Neuronal stem cell (in vitro differentiated cells): Measurements from ENCODE around the gene FHL2.

ENCODE experiments used
- DNase-seq: peaks from one replicate; pipeline ENCODE4 v3.0.0-alpha.2; 2013; ENCODE audit warnings: low spot score
- H2AFZ ChIP-seq: one replicate; pipeline ENCODE4 v1.6.1; 2013; ENCODE audit warnings: mild to moderate bottlenecking, low read length, inconsistent platforms
- H2AK5ac ChIP-seq: 2 replicates; pipeline ENCODE4 v1.6.1; 2013; ENCODE audit warnings: low read depth, mild to moderate bottlenecking, inconsistent platforms, low read length, moderate library complexity, mixed read lengths
- H2BK120ac ChIP-seq: 2 replicates; pipeline ENCODE4 v1.6.1; 2013; ENCODE audit warnings: low read depth, mild to moderate bottlenecking, inconsistent platforms, low read length, moderate library complexity, mixed read lengths
- H2BK12ac ChIP-seq: one replicate; pipeline ENCODE4 v1.6.1; 2013; ENCODE audit warnings: low read length, inconsistent platforms
- H2BK15ac ChIP-seq: 2 replicates; pipeline ENCODE4 v1.6.1; 2013; ENCODE audit warnings: mild to moderate bottlenecking, low read length, inconsistent platforms, mixed read lengths
- H2BK5ac ChIP-seq: one replicate; pipeline ENCODE4 v1.6.1; 2013; ENCODE audit warnings: inconsistent platforms, mild to moderate bottlenecking, low read length, moderate library complexity
- H3K14ac ChIP-seq: one replicate; pipeline ENCODE4 v1.6.1; 2013; ENCODE audit warnings: low read length, inconsistent platforms
- H3K18ac ChIP-seq: 2 replicates; pipeline ENCODE4 v1.6.1; 2013; ENCODE audit warnings: low read length, inconsistent platforms
- H3K23ac ChIP-seq: 2 replicates; pipeline ENCODE4 v1.6.1; 2013; ENCODE audit warnings: low read depth, mild to moderate bottlenecking, mixed read lengths, low read length, inconsistent platforms; ENCODE audit not compliant: poor library complexity
- H3K27ac ChIP-seq: replicated peaks from 3 replicates; pipeline ENCODE4 v1.5.1; 2013; ENCODE audit warnings: low read length, inconsistent platforms
- H3K27me3 ChIP-seq, 3 experiments: 2 replicates each; pipeline ENCODE4 v1.6.1; 2013; ENCODE audit warnings: low read length in 3 of 3, mild to moderate bottlenecking in 2 of 3, inconsistent platforms in 1 of 3, low read depth in 1 of 3, mixed read lengths in 1 of 3, moderate library complexity in 1 of 3; ENCODE audit not compliant: control insufficient read depth in 3 of 3, insufficient read depth in 3 of 3
- H3K36me3 ChIP-seq, 2 donors: replicated peaks in 1 of 2; 2 replicates each; pipeline ENCODE4 v1.6.1; 2013; ENCODE audit warnings: low read length in 2 of 2; ENCODE audit not compliant: control insufficient read depth in 2 of 2, insufficient read depth in 2 of 2
- H3K4ac ChIP-seq: 2 replicates; pipeline ENCODE4 v1.6.1; 2013; ENCODE audit warnings: inconsistent platforms, mild to moderate bottlenecking, low read length, moderate library complexity
- H3K4me1 ChIP-seq, 2 donors: 1 replicate in 1 of 2; 2 replicates in 1 of 2; pipeline ENCODE4 v1.6.1; 2013; ENCODE audit warnings: low read length in 2 of 2, low read depth in 1 of 2; ENCODE audit not compliant: control insufficient read depth in 2 of 2, insufficient read depth in 1 of 2
- H3K4me2 ChIP-seq: one replicate; pipeline ENCODE4 v1.6.1; 2013; ENCODE audit warnings: mild to moderate bottlenecking, low read length, inconsistent platforms; ENCODE audit not compliant: insufficient read depth, poor library complexity, severe bottlenecking
- H3K4me3 ChIP-seq, 2 donors: 2 replicates each; pipeline ENCODE4 v1.5.1; 2013; ENCODE audit warnings: low read length in 2 of 2, mild to moderate bottlenecking in 2 of 2, inconsistent platforms in 1 of 2, moderate library complexity in 1 of 2
- H3K79me1 ChIP-seq: one replicate; pipeline ENCODE4 v1.6.1; 2013; ENCODE audit warnings: low read depth, mild to moderate bottlenecking, inconsistent platforms, low read length, moderate library complexity
- H3K9ac ChIP-seq: one replicate; pipeline ENCODE4 v1.6.1; 2013; ENCODE audit warnings: mild to moderate bottlenecking, low read depth, low read length, inconsistent platforms; ENCODE audit not compliant: poor library complexity
- H3K9me3 ChIP-seq, 2 donors: replicated peaks in 1 of 2; 2 replicates each; pipeline versions ENCODE3 to v1.6.1; 2013; ENCODE audit warnings: low read length in 2 of 2, mild to moderate bottlenecking in 2 of 2, inconsistent platforms in 1 of 2, low read depth in 1 of 2, mixed read lengths in 1 of 2, moderate library complexity in 1 of 2; ENCODE audit not compliant: control insufficient read depth in 2 of 2, insufficient read depth in 1 of 2
- H4K8ac ChIP-seq: one replicate; pipeline ENCODE4 v1.6.1; 2013; ENCODE audit warnings: low read depth, mild to moderate bottlenecking, inconsistent platforms, low read length, moderate library complexity
- H4K91ac ChIP-seq: one replicate; pipeline ENCODE4 v1.6.1; 2013; ENCODE audit warnings: low read length, low read depth, mild to moderate bottlenecking, inconsistent platforms; ENCODE audit not compliant: poor library complexity
- WGBS, 2 donors: extraction: QIAGEN DNeasy Blood & Tissue Kit; methylation state at CpG; one replicate each; pipeline ENCODE4 v1.1.7; 2013; ENCODE audit warnings: missing lambda C conversion rate in 2 of 2, mixed read lengths in 1 of 2; ENCODE audit not compliant: insufficient read length in 2 of 2, insufficient replicate concordance in 1 of 2; ENCODE audit errors: extremely low coverage in 2 of 2; 5-methylcytosine and 5-hydroxymethylcytosine counted together

Gene FHL2

DNA sequence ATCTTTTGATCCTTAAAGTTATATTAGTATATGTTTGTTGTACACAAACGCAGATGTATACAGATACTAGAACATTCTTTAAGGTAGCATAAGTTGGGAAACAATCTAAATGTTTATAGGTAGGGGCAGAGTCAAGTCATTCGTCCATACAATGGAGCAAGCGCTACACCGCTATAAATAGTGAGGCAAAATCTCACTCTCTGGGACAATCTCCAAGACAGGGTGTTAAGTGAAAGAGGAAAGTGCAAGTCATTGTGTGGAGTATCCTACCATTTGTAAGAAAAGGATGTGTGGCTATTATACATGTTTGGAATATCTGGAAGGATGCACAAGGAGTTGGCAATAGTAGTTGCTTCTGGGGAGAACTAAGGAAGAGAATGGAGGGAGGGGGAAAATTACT lies 16.2 kb upstream of the FHL2 start:
- H2AK5ac ChIP-seq: no peak overlapping the region
- no peak overlapping the region for H3K23ac ChIP-seq

DNA sequence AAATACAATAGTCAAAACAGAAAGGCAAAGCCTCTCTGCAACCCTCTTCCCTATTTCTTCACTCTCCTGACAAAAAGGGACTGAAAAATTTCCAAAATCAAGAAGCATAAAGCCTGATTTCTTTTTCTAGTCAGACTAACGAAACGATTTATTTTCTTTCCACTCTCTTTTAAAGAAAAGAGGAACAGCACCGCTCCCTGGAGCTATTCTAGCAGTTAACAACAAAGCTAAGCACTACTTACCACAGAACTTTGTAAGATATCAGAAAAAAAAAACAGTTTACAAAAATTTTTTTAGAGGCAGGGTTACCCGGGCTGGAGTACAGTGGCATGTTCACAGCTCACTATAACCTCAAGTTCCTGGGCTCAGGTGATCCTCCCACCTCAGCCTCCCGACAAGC lies 14.4 kb upstream of the FHL2 start:
- Histone ChIP-seq H2BK120ac (no peak overlapping the region), H3K4me3 (no peak overlapping the region), H3K23ac (no peak overlapping the region), H3K4ac (no peak overlapping the region), H3K18ac (no peak overlapping the region), H3K4me1 (peaks cover 0 to 2% of the 10 kb centered on the region in 2 donors), H3K36me3 (no peaks in the 10 kb centered on the region), H3K27ac (no peak overlapping the region), H3K27me3 (peaks cover 0 to 7% (median 2%) of the 10 kb centered on the region in 3 experiments), H2BK12ac (no peak overlapping the region), H3K9ac (no peak overlapping the region), H4K91ac (no peak overlapping the region), H3K14ac (no peak overlapping the region), H3K9me3 (peaks cover 0 to 2% of the 10 kb centered on the region in 2 donors), H4K8ac (no peak overlapping the region), H2BK5ac (no peak overlapping the region), H2BK15ac (no peak overlapping the region), H3K79me1 (no peaks in the 10 kb centered on the region), H2AK5ac (no peak overlapping the region), H2AFZ (no peak overlapping the region), H3K4me2 (no peak overlapping the region)
- DNase-seq: no peak
- WGBS, 2 donors: no CpG with 5 or more reads among the region's 5 CpGs

More for the DNA sequence above, 16.2 kb upstream of the FHL2 start:
- no peaks in the 10 kb centered on the region for H3K36me3 ChIP-seq
- no peaks in the 10 kb centered on the region for H3K9me3 ChIP-seq
- no peaks in the 10 kb centered on the region for H3K79me1 ChIP-seq
- no peak overlapping the region for H3K4me3 ChIP-seq
- H2BK5ac ChIP-seq: no peak overlapping the region
- no peak overlapping the region for H4K91ac ChIP-seq
- no peak overlapping the region for H3K9ac ChIP-seq
- no peak overlapping the region for H3K4me2 ChIP-seq
- no CpG with 5 or more reads among the region's 4 CpGs for WGBS, 2 donors
- no peak overlapping the region for H3K27ac ChIP-seq
- H3K27me3 ChIP-seq: peaks cover 0 to 2% (median 2%) of the 10 kb centered on the region in 3 experiments
- H3K4me1 ChIP-seq: no peaks in the 10 kb centered on the region
- H4K8ac ChIP-seq: no peak overlapping the region
- no peak overlapping the region for H3K18ac ChIP-seq
- no peak overlapping the region for H3K4ac ChIP-seq
- H3K14ac ChIP-seq: no peak overlapping the region
- no peak overlapping the region for H2BK15ac ChIP-seq
- DNase-seq: no peak
- H2BK120ac ChIP-seq: no peak overlapping the region
- H2AFZ ChIP-seq: no peak overlapping the region
- no peak overlapping the region for H2BK12ac ChIP-seq

DNA sequence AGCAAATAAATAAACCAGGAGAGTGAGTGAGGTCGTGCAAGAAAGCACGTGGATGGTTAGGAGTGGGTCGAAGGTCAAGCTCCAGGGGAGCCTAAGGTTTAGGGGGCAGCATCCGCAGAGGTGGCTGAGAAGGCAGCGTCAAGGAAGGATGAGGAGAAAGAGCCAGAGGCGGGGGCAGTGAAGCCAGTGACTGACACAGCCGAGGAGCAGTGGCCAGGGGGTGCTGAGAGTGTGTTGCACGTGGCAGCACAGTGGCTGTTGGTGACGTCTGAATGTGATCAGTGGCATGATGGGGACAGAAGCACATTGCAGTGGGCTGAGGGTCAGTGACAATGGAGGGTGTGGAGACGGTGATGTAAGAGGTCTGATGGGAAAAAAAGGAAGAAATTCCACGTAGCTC lies 13.7 kb upstream of the FHL2 start:
- H3K23ac ChIP-seq: no peak overlapping the region
- H3K18ac ChIP-seq: no peak overlapping the region
- H2BK120ac ChIP-seq: peak overlapping the region; percentile 73
- no peak overlapping the region for H2BK12ac ChIP-seq
- H4K91ac ChIP-seq: no peak overlapping the region
- no peaks in the 10 kb centered on the region for H3K36me3 ChIP-seq
- H3K27ac ChIP-seq: no peak overlapping the region
- H3K9me3 ChIP-seq: peaks cover 0 to 2% of the 10 kb centered on the region in 2 donors
- DNase-seq: no peak
- H3K4me2 ChIP-seq: no peak overlapping the region
- no peak overlapping the region for H2AFZ ChIP-seq
- H3K14ac ChIP-seq: no peak overlapping the region
- H2BK15ac ChIP-seq: no peak overlapping the region
- H2AK5ac ChIP-seq: no peak overlapping the region
- WGBS, 2 donors: no CpG with 5 or more reads among the region's 11 CpGs
- H3K4ac ChIP-seq: no peak overlapping the region
- H4K8ac ChIP-seq: no peak overlapping the region
- no peaks in the 10 kb centered on the region for H3K79me1 ChIP-seq
- peaks cover 0 to 2% of the 10 kb centered on the region in 2 donors for H3K4me1 ChIP-seq
- peaks cover 0 to 9% (median 2%) of the 10 kb centered on the region in 3 experiments for H3K27me3 ChIP-seq
- no peak overlapping the region for H2BK5ac ChIP-seq
- no peak overlapping the region for H3K9ac ChIP-seq
- H3K4me3 ChIP-seq: no peak overlapping the region

DNA sequence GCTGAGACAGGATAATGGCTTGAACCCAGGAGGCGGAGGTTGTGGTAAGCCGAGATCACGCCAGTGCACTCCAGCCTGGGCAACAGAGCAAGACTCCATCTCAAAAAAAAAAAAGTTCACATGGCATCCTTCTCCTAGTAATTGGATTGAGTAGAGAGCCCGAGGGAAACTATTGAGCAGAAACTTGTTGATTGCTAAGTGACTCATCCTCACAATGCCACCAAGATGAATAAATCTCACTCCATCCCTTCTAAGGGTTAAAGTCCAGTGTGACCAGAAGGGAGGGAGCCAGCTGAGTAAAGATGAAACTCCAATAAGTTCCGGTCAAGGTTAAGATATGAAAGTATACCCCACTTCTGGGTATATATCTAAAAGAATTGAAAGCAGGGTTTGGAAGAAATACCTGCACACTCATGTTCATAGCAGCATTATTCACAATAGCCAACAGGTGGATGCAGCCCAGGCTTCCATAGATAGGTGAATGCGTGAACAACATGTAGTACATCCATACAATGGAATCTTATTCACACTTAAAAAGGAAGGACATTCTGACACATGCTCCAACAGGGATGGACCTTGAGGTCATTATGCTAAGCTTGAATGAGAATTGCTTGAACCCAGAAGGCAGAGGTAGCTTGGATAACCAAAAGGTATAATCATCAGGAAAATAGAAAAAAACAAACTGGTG lies 13.0 kb upstream of the FHL2 start:
- Histone ChIP-seq H3K4ac (no peak overlapping the region), H3K9ac (no peak overlapping the region), H4K91ac (no peak overlapping the region), H3K36me3 (no peaks in the 10 kb centered on the region), H2AFZ (no peak overlapping the region), H3K4me3 (no peak overlapping the region), H2BK12ac (no peak overlapping the region), H2BK120ac (no peak overlapping the region), H3K9me3 (peaks cover 0 to 2% of the 10 kb centered on the region in 2 donors), H3K14ac (no peak overlapping the region), H4K8ac (no peak overlapping the region), H3K27me3 (peaks cover 0 to 13% (median 2%) of the 10 kb centered on the region in 3 experiments), H3K18ac (no peak overlapping the region), H2AK5ac (no peak overlapping the region), H3K4me1 (peaks cover 0 to 2% of the 10 kb centered on the region in 2 donors), H3K79me1 (no peaks in the 10 kb centered on the region), H2BK5ac (no peak overlapping the region), H3K4me2 (no peak overlapping the region), H2BK15ac (no peak overlapping the region), H3K23ac (no peak overlapping the region), H3K27ac (no peak overlapping the region)
- no peak for DNase-seq
- WGBS, 2 donors: no CpG with 5 or more reads among the region's 6 CpGs
